ENCODE data around the gene USP43. TPM values are rescaled to one million over a fixed set of nuclear protein-coding genes. Genes with fewer than 3 reads are reported as not detected.

The USP43 gene
- total and polyA plus RNA-seq, 2 donors from 2014 or later, result 1.9 to 7.8 TPM

DNA sequence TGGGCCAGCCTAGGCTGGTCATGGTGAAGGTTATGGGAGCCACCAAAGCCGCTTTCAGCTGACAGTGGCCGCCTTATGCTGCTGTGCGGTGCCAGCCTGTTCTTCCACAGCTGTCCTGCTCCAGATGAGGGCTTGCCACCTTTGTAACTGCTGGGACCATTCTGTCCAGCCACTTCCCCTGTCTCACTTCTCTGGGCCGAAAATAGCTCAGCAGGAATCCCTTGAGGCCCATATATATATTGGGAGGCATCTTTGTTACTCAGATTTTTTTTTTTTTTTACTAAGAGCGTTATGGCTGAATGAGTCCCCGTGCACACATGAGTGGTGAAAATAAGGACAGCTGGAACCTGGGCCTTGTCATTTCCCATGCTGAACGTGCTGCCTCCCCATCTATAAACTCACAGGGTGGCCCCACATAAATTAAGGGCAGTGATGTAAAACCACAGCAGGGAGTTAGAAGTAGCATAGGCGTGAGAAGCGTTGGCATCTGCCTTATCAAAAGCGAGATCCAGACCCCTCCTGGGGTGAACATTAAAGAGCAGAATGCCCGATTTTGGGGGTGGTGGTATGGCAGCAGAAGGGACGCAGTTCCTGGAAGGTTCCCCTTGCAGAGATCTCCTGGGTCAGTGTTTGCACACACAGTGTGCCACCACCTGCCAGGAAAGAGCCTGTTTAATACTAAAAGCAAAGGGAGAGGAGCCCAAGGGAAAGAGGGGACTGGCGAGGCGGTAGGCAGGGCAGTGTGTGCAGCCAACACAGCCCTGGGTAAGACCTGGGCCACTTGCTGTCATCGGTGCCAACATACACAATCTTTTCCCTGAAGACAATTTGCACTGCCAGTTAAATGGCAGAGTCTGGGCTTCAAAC lies 57.8 kb downstream of the USP43 start:
- Histone ChIP-seq H3K36me3 (ENCODE audit: control insufficient read depth in 2 of 3, insufficient read depth in 3 of 3, low read length in 3 of 3) (no peaks in the 10 kb centered on the region), H3K4me1 (ENCODE audit: control insufficient read depth in 2 of 3, insufficient read depth in 2 of 3, low read depth in 1 of 3, low read length in 3 of 3) (no peaks in the 10 kb centered on the region), H3K27me3 (ENCODE audit: control insufficient read depth, insufficient read depth, low read length) (no peaks in the 10 kb centered on the region), H3K27ac (ENCODE audit: low read depth in 2 of 2, low read length in 2 of 2) (no peak overlapping the region), H3K4me3 (ENCODE audit: low read length in 3 of 3) (no peak overlapping the region), H3K9me3 (ENCODE audit: control insufficient read depth in 2 of 3, insufficient read depth in 1 of 3, low read length in 3 of 3) (no peaks in the 10 kb centered on the region), H3K9ac (ENCODE audit: low read length in 3 of 3) (no peak overlapping the region)
- TF ChIP-seq, protein P1, sequence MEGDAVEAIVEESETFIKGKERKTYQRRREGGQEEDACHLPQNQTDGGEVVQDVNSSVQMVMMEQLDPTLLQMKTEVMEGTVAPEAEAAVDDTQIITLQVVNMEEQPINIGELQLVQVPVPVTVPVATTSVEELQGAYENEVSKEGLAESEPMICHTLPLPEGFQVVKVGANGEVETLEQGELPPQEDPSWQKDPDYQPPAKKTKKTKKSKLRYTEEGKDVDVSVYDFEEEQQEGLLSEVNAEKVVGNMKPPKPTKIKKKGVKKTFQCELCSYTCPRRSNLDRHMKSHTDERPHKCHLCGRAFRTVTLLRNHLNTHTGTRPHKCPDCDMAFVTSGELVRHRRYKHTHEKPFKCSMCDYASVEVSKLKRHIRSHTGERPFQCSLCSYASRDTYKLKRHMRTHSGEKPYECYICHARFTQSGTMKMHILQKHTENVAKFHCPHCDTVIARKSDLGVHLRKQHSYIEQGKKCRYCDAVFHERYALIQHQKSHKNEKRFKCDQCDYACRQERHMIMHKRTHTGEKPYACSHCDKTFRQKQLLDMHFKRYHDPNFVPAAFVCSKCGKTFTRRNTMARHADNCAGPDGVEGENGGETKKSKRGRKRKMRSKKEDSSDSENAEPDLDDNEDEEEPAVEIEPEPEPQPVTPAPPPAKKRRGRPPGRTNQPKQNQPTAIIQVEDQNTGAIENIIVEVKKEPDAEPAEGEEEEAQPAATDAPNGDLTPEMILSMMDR (IDR thresholded peaks at IDR 0.05; ENCODE audit: borderline replicate concordance, extremely low read depth, insufficient read depth), result no peak
- no peak for FAIRE-seq
- intact Hi-C loops (cut with DNase I), result no loop called here
- DNase-seq, result peak in 2 of 5 donors; percentile 11 to 31

- no peaks in the 10 kb centered on the region for H3K36me3 ChIP-seq (ENCODE audit: control insufficient read depth in 2 of 3, insufficient read depth in 3 of 3, low read length in 3 of 3)
- no peaks in the 10 kb centered on the region for H3K9me3 ChIP-seq (ENCODE audit: control insufficient read depth in 2 of 3, insufficient read depth in 1 of 3, low read length in 3 of 3)
- no peak overlapping the region for H3K4me3 ChIP-seq (ENCODE audit: low read length in 3 of 3)
- intact Hi-C loops (cut with DNase I), result no loop called here
- TF ChIP-seq, protein P1 (IDR thresholded peaks at IDR 0.05; ENCODE audit: borderline replicate concordance, extremely low read depth, insufficient read depth), result no peak
- H3K27ac ChIP-seq (ENCODE audit: low read depth in 2 of 2, low read length in 2 of 2), result no peak overlapping the region
- H3K9ac ChIP-seq (ENCODE audit: low read length in 3 of 3), result no peak overlapping the region
- DNase-seq, result no peak
- no peaks in the 10 kb centered on the region for H3K27me3 ChIP-seq (ENCODE audit: control insufficient read depth, insufficient read depth, low read length)
- no peaks in the 10 kb centered on the region for H3K4me1 ChIP-seq (ENCODE audit: control insufficient read depth in 2 of 3, insufficient read depth in 2 of 3, low read depth in 1 of 3, low read length in 3 of 3)
- no peak for FAIRE-seq
Measured at GRCh38 chr17:9703781-9704082, 58.4 kb downstream of the USP43 start.

- no peak for DNase-seq
- Histone ChIP-seq H3K9me3 (ENCODE audit: control insufficient read depth in 2 of 3, insufficient read depth in 1 of 3, low read length in 3 of 3) (no peaks in the 10 kb centered on the region), H3K27me3 (ENCODE audit: control insufficient read depth, insufficient read depth, low read length) (no peaks in the 10 kb centered on the region), H3K36me3 (ENCODE audit: control insufficient read depth in 2 of 3, insufficient read depth in 3 of 3, low read length in 3 of 3) (no peaks in the 10 kb centered on the region), H3K4me1 (ENCODE audit: control insufficient read depth in 2 of 3, insufficient read depth in 2 of 3, low read depth in 1 of 3, low read length in 3 of 3) (no peaks in the 10 kb centered on the region), H3K27ac (ENCODE audit: low read depth in 2 of 2, low read length in 2 of 2) (no peak overlapping the region), H3K4me3 (ENCODE audit: low read length in 3 of 3) (no peak overlapping the region), H3K9ac (ENCODE audit: low read length in 3 of 3) (no peak overlapping the region)
- TF ChIP-seq, protein P1 (IDR thresholded peaks at IDR 0.05; ENCODE audit: borderline replicate concordance, extremely low read depth, insufficient read depth), result no peak
- intact Hi-C loops (cut with DNase I), result no loop called here
- FAIRE-seq, result no peak
Measured at GRCh38 chr17:9705745-9706144, 60.4 kb downstream of the USP43 start.
